AG20443 (cell line): ENCODE data around the gene DHRS11.

Source experiments
- DNase-seq: peaks from one replicate; pipeline ENCODE4 v3.0.0; 2012; ENCODE audit warnings: low spot score, mixed read lengths

The DHRS11 gene

GRCh38 chr17:36591434-36592315, at the start of gene DHRS11:
Gene DHRS11 (plus strand): TSS chr17:36591879. CDS start chr17:36592010, 131 bp downstream.
- peak; percentile 98 for DNase-seq

GRCh38 chr17:36542755-36543154, 48.9 kb upstream of the DHRS11 start:
- DNase-seq: no peak

GRCh38 chr17:36544044-36544306, 47.7 kb upstream of the DHRS11 start:
- peak; percentile 58 for DNase-seq

GRCh38 chr17:36544307-36545076, 47.2 kb upstream of the DHRS11 start, which contains the start of gene GGNBP2:
Gene GGNBP2 (plus strand): TSS chr17:36544919. CDS start chr17:36545725, 806 bp downstream.
- peak; percentile 95 for DNase-seq

GRCh38 chr17:36545077-36545464, 46.6 kb upstream of the DHRS11 start:
- no peak for DNase-seq

GRCh38 chr17:36545465-36546417, 45.9 kb upstream of the DHRS11 start:
- peak; percentile 98 for DNase-seq

- no peak for DNase-seq
Measured at GRCh38 chr17:36546418-36547093, 45.1 kb upstream of the DHRS11 start.

GRCh38 chr17:36547776-36548175, 43.9 kb upstream of the DHRS11 start:
- no peak for DNase-seq

- DNase-seq: no peak
Measured at GRCh38 chr17:36550491-36551417, 40.9 kb upstream of the DHRS11 start.

GRCh38 chr17:36553459-36553858, 38.2 kb upstream of the DHRS11 start:
- DNase-seq: no peak

- DNase-seq: no peak
Measured at GRCh38 chr17:36566081-36566480, 25.6 kb upstream of the DHRS11 start.

GRCh38 chr17:36575028-36575427, 16.7 kb upstream of the DHRS11 start:
- DNase-seq: no peak

GRCh38 chr17:36576793-36577192, 14.9 kb upstream of the DHRS11 start:
- no peak for DNase-seq

GRCh38 chr17:36578671-36579070, 13.0 kb upstream of the DHRS11 start:
- DNase-seq: peak; percentile 26

- no peak for DNase-seq
Measured at GRCh38 chr17:36583787-36584186, 7.9 kb upstream of the DHRS11 start.

GRCh38 chr17:36586138-36586537, 5.5 kb upstream of the DHRS11 start:
- DNase-seq: no peak

- DNase-seq: no peak
Measured at GRCh38 chr17:36590082-36590481, 1.6 kb upstream of the DHRS11 start.

- peak; percentile 44 for DNase-seq
Measured at GRCh38 chr17:36592316-36592715, 637 bp downstream of the DHRS11 start.

GRCh38 chr17:36592716-36593321, 1.1 kb downstream of the DHRS11 start:
- DNase-seq: no peak
